ENCODE data around the gene STN1.

Gene STN1

DNA sequence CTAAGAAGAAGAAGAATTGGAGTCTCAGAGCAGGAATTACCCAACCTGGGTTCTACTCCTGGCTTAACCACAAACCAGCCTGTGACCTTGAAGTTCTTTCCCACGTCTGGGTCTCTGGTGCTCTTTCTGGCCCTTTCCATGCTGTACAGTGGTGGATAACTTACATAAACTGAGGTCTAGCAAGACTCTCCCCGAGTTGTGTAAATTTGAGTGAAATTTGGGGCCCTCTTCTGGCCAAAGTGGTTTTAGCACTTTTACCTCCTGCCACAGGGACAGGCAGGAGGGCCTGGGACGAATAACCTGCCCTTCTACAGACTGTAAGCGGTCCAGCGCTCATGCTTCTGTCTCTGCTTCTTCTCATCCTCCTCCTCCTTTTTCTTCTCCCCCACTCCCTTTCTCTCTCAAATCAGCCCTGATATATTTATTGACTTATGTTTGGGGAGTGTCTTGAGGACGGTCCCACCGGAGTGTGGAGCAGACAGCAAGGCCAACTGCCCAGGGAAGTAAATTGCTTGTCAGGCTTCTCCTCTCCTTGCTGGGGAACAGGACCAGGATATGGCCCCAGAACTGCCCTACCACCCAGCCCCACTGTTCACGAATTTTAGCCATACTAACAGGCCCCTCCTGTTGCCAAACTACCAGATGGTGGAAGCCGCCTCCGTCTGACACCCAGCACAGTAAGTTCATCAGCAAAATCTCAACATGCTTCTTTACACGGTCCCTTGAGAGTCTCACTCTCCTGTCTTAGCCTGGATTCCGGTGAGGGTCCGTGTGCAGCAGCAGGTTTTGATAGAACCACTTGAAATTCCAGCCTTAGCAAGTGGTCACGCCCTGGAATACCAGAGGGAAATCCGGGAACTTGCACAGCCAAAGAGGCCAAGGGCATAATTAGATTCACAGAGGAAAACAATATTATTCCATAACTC lies 58.6 kb downstream of the STN1 start:
- peaks cover 4% of the 10 kb centered on the region for H3K4me1 ChIP-seq (ENCODE audit: control insufficient read depth, insufficient read depth, low read length)
- no peaks in the 10 kb centered on the region for H3K9me3 ChIP-seq (ENCODE audit: control insufficient read depth, insufficient read depth, low read length)
- no peak overlapping the region for H3K9ac ChIP-seq (ENCODE audit: low read depth, low read length)
- no peak overlapping the region for H3K4me3 ChIP-seq (ENCODE audit: low read depth, low read length)
- H3K27ac ChIP-seq (ENCODE audit: low read depth, low read length): no peak overlapping the region
- H3K36me3 ChIP-seq (ENCODE audit: control insufficient read depth, insufficient read depth, low read length): no peaks in the 10 kb centered on the region
- peaks cover 27% of the 10 kb centered on the region for H3K27me3 ChIP-seq (ENCODE audit: control insufficient read depth, insufficient read depth, low read length)

DNA sequence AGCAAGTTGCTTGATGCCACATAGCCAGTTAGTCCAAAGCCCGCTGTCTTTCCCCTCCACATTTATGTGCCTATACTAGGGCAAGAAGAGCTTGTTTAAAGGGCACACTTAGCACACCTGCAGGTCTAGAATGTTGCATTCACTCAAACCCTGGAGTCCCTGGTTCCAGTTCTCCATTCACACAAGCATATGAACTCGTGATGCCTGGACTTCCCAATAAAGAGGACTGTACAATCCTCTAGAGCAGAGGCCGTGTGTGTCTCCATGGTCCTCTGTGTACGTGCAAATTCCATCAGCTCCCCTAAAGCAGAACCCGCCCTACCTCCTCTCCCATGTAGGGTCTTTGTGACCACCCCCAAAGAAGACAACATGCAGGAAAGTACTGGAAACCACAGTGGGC lies 59.6 kb downstream of the STN1 start:
- no peak overlapping the region for H3K27ac ChIP-seq (ENCODE audit: low read depth, low read length)
- H3K9me3 ChIP-seq (ENCODE audit: control insufficient read depth, insufficient read depth, low read length): no peaks in the 10 kb centered on the region
- H3K27me3 ChIP-seq (ENCODE audit: control insufficient read depth, insufficient read depth, low read length): peaks cover 38% of the 10 kb centered on the region
- no peaks in the 10 kb centered on the region for H3K36me3 ChIP-seq (ENCODE audit: control insufficient read depth, insufficient read depth, low read length)
- H3K9ac ChIP-seq (ENCODE audit: low read depth, low read length): no peak overlapping the region
- peaks cover 10% of the 10 kb centered on the region for H3K4me1 ChIP-seq (ENCODE audit: control insufficient read depth, insufficient read depth, low read length)
- H3K4me3 ChIP-seq (ENCODE audit: low read depth, low read length): no peak overlapping the region

DNA sequence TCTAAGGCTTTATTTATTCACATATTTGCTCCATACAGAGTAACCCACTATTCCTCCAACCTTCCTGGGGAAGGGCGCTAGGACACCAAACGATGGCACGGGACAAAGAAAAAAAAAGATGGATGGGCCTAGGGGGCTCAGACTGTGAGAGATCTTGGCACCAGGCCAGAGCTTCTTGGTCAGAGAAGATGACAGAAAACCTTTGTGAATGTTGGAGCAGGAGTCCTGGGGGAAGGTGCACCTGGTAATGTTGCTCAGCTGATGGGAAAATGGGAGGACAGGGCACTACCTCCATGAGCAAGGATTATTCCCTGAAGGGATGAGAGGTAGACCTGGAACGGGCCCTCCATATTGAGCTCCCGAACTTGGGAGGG lies 61.2 kb downstream of the STN1 start:
- Histone ChIP-seq H3K27me3 (ENCODE audit: control insufficient read depth, insufficient read depth, low read length) (peaks cover 45% of the 10 kb centered on the region), H3K9me3 (ENCODE audit: control insufficient read depth, insufficient read depth, low read length) (no peaks in the 10 kb centered on the region), H3K36me3 (ENCODE audit: control insufficient read depth, insufficient read depth, low read length) (no peaks in the 10 kb centered on the region), H3K4me1 (ENCODE audit: control insufficient read depth, insufficient read depth, low read length) (peaks cover 10% of the 10 kb centered on the region), H3K9ac (ENCODE audit: low read depth, low read length) (no peak overlapping the region), H3K4me3 (ENCODE audit: low read depth, low read length) (no peak overlapping the region), H3K27ac (ENCODE audit: low read depth, low read length) (no peak overlapping the region)

DNA sequence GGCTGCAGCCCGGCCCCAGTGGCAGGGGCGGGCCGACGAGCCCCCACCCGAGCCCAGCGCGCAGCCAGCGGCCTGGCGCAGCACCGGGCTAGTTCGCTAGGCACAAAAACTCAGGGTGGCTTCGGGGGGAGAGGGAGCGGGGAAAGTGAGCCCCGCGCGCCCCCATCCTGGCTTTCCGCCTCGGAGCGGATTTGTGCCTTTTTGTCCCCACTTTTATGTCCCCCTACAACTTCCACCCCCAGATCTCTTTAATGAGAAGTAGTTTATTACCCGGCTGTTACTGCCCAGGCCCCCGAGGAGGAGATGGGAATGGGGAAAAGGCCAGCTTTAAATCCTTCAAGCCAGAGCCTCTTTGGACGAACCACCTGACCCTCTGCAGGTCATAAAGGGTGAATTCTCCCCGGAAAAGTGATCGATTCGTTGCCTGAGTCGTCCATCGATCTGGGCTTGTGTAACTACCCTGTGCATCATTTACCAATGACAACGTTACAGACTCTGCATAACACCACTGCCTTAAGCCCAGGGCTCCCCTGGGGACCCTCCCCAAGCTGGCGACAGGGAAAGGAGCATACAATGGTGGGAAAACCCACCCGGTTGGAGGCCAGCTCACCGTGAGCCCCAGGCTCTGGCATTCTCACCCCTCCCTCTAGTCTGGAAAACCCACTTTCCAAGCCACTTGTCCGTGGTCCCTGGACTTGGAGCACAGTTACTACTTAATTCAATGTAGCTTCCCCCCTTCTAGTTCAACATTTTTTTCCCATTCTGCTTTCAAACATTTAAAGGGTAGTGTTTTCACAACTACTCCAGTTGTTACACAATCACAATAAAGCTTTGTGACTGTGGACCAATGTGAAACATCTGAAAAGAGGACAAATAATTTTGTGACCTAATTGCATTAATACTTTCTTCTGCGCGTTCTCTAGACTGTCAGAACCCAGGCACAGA lies 61.9 kb downstream of the STN1 start:
- H3K9me3 ChIP-seq (ENCODE audit: control insufficient read depth, insufficient read depth, low read length): no peaks in the 10 kb centered on the region
- peaks cover 45% of the 10 kb centered on the region for H3K27me3 ChIP-seq (ENCODE audit: control insufficient read depth, insufficient read depth, low read length)
- no peak overlapping the region for H3K27ac ChIP-seq (ENCODE audit: low read depth, low read length)
- peaks cover 10% of the 10 kb centered on the region for H3K4me1 ChIP-seq (ENCODE audit: control insufficient read depth, insufficient read depth, low read length)
- no peak overlapping the region for H3K9ac ChIP-seq (ENCODE audit: low read depth, low read length)
- peak overlapping the region; percentile 76 for H3K4me3 ChIP-seq (ENCODE audit: low read depth, low read length)
- H3K36me3 ChIP-seq (ENCODE audit: control insufficient read depth, insufficient read depth, low read length): no peaks in the 10 kb centered on the region

DNA sequence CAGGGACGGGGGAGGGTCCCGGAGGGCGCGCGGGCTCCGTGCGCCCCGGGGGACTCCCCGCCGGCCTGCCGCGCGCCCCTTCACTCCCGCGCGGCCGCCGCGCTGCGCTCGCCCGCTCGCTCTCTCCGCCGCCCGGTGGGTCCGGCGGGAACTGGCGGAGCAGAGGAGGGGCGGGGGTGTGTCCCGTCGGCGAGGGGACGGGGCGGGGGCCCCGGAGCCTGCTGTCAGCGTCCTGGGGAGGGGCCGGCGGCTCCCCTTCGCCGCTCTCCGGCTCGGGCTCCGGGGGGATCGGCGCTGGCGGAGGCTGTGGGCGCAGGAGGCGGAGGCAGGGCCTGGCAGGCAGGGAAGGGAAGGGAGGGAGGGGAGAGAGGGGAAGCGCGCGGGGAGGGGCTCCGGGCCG lies 62.6 kb downstream of the STN1 start, which contains the start of gene SH3PXD2A:
Gene SH3PXD2A (minus strand): TSS at position 153 of the 400 bp plus-strand sequence. CDS start 310 bp downstream, outside the sequence.
- Histone ChIP-seq H3K27me3 (ENCODE audit: control insufficient read depth, insufficient read depth, low read length) (peaks cover 45% of the 10 kb centered on the region), H3K4me1 (ENCODE audit: control insufficient read depth, insufficient read depth, low read length) (peaks cover 10% of the 10 kb centered on the region), H3K9me3 (ENCODE audit: control insufficient read depth, insufficient read depth, low read length) (no peaks in the 10 kb centered on the region), H3K27ac (ENCODE audit: low read depth, low read length) (no peak within 1 kb of the TSS), H3K9ac (ENCODE audit: low read depth, low read length) (peak within 1 kb of the TSS; percentile 19; the same call in 1 of the 2 replicates), H3K36me3 (ENCODE audit: control insufficient read depth, insufficient read depth, low read length) (no peaks in the 10 kb centered on the region), H3K4me3 (ENCODE audit: low read depth, low read length) (peak within 1 kb of the TSS; percentile 76)

DNA sequence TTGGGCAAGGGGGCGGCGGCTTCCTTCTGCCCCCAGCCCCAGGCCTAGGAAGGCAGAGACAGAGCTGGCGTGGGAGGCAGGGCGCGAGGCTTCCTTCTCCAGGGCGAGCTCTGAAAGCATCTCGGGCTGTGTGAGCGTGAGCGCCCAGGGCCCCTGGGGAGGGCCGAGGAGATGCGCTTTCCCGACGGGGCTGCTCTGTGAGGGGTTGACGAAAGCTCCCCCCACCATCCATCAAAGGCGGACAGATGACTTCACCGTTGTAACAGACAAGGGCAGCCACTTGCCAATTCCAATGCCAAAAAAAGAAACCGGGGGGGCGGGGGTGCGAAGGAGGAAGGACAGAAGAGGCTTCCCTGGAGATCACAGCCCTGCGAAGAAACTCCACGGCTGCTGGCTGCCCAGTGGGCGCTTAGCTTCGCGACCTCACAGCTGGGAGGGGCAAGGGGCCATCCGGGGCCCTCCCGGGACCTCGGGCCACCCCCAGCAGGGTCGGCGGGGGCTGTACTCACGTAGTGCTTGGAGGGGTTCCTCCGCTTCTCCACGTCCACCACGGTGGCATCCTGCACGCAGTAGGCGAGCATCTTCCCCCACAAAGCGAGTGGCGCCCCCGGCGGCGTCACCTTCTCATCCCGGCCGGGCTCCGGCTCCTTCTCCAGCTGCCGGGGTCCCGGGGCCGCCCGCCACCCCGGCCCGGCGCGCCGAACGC lies 63.1 kb downstream of the STN1 start:
- Histone ChIP-seq H3K36me3 (ENCODE audit: control insufficient read depth, insufficient read depth, low read length) (no peaks in the 10 kb centered on the region), H3K9me3 (ENCODE audit: control insufficient read depth, insufficient read depth, low read length) (no peaks in the 10 kb centered on the region), H3K27me3 (ENCODE audit: control insufficient read depth, insufficient read depth, low read length) (peaks cover 45% of the 10 kb centered on the region), H3K4me3 (ENCODE audit: low read depth, low read length) (peak overlapping the region; percentile 76), H3K9ac (ENCODE audit: low read depth, low read length) (peak overlapping the region; percentile 19; the same call in 1 of the 2 replicates), H3K4me1 (ENCODE audit: control insufficient read depth, insufficient read depth, low read length) (peaks cover 10% of the 10 kb centered on the region), H3K27ac (ENCODE audit: low read depth, low read length) (no peak overlapping the region)

DNA sequence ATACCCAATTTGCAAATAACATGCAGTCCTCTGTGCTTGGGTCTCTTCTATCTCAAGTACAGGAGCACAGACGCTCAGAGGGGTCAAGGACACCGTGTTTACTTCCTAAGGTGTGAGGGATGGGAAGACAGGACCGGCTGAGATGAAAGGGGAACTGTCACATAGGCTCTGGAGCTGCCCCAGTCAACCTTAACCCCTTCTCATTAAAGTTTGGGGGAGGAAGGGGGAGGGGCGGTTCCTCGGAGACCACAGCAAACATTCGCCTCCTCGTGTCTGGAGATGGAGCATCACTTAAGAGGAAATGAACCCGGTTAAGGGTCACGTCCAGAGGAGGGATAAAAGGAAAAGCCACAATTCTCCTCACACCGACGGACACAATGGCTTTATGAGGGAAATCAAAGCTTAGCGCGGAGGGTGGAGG lies 63.7 kb downstream of the STN1 start:
- Histone ChIP-seq H3K9ac (ENCODE audit: low read depth, low read length) (no peak overlapping the region), H3K9me3 (ENCODE audit: control insufficient read depth, insufficient read depth, low read length) (no peaks in the 10 kb centered on the region), H3K27ac (ENCODE audit: low read depth, low read length) (no peak overlapping the region), H3K36me3 (ENCODE audit: control insufficient read depth, insufficient read depth, low read length) (no peaks in the 10 kb centered on the region), H3K4me3 (ENCODE audit: low read depth, low read length) (peak overlapping the region; percentile 76), H3K27me3 (ENCODE audit: control insufficient read depth, insufficient read depth, low read length) (peaks cover 45% of the 10 kb centered on the region), H3K4me1 (ENCODE audit: control insufficient read depth, insufficient read depth, low read length) (peaks cover 10% of the 10 kb centered on the region)

DNA sequence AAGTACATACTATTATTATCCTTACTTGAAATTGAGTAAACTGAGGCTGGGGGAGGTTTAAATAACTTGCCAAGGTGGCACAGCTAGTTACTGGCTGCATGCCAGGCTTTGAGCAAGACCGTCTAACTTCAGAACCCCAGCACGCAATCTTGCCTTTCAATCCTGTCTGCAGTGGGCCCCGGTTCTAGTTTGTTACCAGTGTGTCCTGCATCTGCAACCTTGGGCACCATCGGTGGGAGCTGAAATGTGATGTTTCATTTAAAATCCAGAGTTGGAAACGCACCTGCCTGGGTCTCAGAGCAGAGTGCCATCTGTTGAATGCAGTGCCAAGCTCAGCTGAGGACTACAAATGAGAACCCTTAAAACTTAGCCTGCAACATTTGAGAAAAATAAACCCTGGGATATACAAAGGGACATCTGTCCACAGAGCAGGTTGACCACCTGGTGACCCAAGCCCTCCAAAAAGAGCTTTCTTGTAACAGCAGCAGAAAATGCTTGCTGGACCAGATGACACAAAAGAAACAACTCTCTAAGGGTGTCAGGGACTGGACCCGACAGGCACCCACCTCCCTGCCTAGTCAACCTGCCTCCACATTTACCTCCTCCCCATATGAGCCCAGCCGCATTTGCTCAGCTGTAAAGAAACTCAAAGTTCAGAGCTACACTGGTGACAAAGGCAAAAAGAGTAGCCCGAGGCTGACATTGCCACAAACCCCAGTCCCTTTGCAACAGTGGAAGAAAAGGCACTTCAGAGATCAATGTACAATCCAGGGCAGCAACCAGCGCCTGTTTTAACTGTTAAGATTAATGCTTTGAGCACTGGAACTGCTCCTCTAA lies 64.3 kb downstream of the STN1 start:
- peak overlapping the region; percentile 76 for H3K4me3 ChIP-seq (ENCODE audit: low read depth, low read length)
- no peak overlapping the region for H3K27ac ChIP-seq (ENCODE audit: low read depth, low read length)
- H3K4me1 ChIP-seq (ENCODE audit: control insufficient read depth, insufficient read depth, low read length): peaks cover 10% of the 10 kb centered on the region

DNA sequence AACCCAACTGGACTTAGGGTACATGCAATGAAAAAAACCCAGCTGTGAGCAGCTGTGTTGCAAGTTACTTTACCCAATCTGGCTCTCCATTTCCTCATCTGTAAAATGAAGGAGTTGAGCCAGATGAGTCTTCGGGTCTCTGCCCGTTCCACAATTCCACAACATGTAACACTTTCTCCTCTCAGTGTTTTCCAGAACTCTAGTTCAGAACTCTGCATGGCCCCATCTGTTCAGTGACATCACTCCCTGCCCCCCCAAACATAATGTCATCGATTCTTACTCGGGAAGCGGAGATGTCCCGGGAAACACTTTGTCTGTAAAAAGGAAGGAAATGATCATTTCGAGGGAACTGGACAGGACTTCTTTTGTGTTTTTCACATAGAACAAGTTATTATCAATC lies 65.1 kb downstream of the STN1 start:
- Histone ChIP-seq H3K27me3 (ENCODE audit: control insufficient read depth, insufficient read depth, low read length) (peaks cover 45% of the 10 kb centered on the region), H3K4me1 (ENCODE audit: control insufficient read depth, insufficient read depth, low read length) (peaks cover 10% of the 10 kb centered on the region), H3K9me3 (ENCODE audit: control insufficient read depth, insufficient read depth, low read length) (no peaks in the 10 kb centered on the region), H3K27ac (ENCODE audit: low read depth, low read length) (no peak overlapping the region), H3K9ac (ENCODE audit: low read depth, low read length) (no peak overlapping the region), H3K36me3 (ENCODE audit: control insufficient read depth, insufficient read depth, low read length) (no peaks in the 10 kb centered on the region), H3K4me3 (ENCODE audit: low read depth, low read length) (no peak overlapping the region)

More for the DNA sequence above, 64.3 kb downstream of the STN1 start:
- Histone ChIP-seq H3K9ac (ENCODE audit: low read depth, low read length) (no peak overlapping the region), H3K27me3 (ENCODE audit: control insufficient read depth, insufficient read depth, low read length) (peaks cover 45% of the 10 kb centered on the region), H3K9me3 (ENCODE audit: control insufficient read depth, insufficient read depth, low read length) (no peaks in the 10 kb centered on the region), H3K36me3 (ENCODE audit: control insufficient read depth, insufficient read depth, low read length) (no peaks in the 10 kb centered on the region)
